HG03175 (cell line): ENCODE results near the gene RNPS1.
A peak's percentile ranks its signal among the peaks of the same experiment; 100 is the strongest.
"Not testable (repeated sequence)": the region's sequence is repeated elsewhere in the genome, so short reads cannot be mapped to it uniquely, and the experiment has no call there.

Source experiments
- ATAC-seq: cut with Tn5 transposase; IDR thresholded peaks from one replicate; pipeline ENCODE4 v1.9.1; 2021; ENCODE audit warnings: mild to moderate bottlenecking, moderate library complexity; ENCODE audit not compliant: unreplicated experiment

RNPS1 gene

GRCh38 chr16:2263026-2263425, 4.9 kb downstream of the RNPS1 start:
- not testable (repeated sequence) for ATAC-seq

GRCh38 chr16:2260250-2260649, 7.7 kb downstream of the RNPS1 start:
- no peak for ATAC-seq

- not testable (repeated sequence) for ATAC-seq
Measured at GRCh38 chr16:2258530-2258929, 9.4 kb downstream of the RNPS1 start.

GRCh38 chr16:2257726-2258125, 10.2 kb downstream of the RNPS1 start:
- no peak for ATAC-seq

GRCh38 chr16:2256531-2257140, 11.3 kb downstream of the RNPS1 start:
- ATAC-seq = no peak

- ATAC-seq = no peak
Measured at GRCh38 chr16:2253293-2253692, 14.6 kb downstream of the RNPS1 start.

GRCh38 chr16:2252806-2253148, 15.1 kb downstream of the RNPS1 start:
- ATAC-seq = no peak

DNA sequence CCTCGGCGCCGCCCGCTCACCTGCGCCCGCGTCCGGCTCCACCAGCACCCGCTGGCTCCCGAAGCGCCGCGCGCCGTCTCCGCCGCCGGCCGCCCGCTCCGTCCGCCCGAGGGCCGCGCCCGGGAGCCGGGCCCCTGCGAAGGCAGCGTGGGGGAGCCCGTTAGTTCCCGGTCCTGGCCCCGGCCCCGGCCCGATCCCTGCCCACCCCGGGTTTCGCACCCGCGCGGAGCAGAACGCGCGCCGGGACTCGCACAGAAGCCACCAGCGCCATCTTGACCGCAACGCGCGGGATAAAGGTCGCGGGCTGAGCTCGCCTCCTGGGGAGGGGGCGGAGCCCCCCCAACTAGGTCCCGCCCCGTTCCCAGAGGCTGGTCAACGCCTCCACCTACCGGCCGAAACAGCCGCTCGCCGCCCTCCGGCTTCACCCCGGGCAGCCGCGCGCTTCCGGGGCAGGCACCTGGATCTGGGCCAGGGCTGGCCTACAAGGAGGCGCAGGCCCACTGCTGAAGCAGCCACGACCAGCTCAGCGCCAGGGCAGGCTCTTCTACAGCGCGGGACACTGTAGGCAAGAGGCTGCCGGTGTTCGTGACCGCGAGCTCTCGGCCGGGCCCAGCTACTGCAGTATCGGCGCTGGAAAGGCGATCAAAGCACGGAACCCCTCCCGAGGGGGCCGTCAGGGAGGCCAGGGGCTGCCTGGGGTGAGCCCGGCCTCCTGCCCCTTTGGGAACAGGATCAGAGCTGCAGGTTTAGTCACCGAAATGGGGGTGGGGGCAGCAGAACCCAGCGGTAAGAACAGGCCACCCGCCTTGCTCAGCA, 16.4 kb downstream of the RNPS1 start, which contains the start of gene ECI1:
TSS of gene ECI1 (minus strand) at position 292 of the 816 bp plus-strand sequence. CDS start at position 271, 21 bp downstream.
- peak; percentile 90 for ATAC-seq

DNA sequence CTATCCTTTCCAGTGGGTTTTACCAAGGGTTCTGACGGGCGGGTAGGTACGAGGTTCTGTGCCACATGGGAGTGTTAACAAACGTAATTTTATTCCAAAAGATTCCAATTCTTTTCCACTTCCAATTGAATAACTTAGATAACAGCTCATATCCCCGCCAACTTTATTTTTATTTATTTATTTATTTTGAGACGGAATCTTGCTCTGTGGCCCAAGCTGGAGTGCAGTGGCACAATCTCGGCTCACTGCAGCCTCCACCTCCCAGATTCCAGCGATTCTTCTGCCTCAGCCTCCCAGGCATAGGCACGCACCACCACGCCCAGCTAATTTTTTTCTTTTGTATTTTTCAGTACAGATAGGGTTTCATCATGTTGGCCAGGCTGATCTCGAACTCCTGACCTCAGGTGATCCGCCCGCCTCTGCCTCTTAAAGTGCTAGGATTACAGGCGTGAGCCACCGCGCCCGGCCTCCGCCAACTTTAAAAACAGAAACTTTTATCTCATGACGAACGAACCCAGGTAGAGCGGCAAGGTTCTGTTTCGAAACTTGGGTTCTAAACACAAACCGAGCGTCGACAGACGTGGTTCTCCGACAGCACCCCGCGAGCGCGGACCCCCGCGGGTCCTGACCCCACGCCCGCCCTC, 17.2 kb downstream of the RNPS1 start:
- ATAC-seq = peak; percentile 17

DNA sequence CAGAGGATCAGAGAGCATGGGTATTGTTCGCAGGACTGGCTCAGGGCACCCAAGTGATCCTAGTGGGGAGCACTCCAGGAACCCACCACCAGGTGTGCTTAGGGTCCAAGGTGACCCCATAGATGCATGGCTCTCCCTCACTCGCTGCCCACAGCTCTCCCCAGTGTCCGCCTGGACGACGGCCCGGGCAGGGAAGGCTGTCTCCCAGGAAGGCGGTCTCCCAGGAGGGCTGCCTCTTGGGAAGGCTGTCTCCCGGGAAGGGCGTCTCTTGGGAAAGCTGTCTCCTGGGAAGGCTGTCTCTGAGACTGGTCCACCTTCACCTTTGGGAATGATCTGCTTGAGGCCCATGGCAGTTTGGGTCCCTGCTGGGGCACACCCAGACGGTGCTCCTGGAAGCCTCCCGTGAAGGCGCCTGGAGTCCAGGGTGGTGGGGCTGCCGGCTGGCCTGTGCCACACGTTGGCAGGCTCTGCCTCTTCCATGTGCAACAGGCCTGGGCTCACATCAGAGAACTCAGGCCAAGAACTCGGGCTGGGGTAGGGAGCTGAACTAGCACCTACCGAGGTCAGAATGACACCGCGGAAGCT, 21.5 kb downstream of the RNPS1 start:
- no peak for ATAC-seq

DNA sequence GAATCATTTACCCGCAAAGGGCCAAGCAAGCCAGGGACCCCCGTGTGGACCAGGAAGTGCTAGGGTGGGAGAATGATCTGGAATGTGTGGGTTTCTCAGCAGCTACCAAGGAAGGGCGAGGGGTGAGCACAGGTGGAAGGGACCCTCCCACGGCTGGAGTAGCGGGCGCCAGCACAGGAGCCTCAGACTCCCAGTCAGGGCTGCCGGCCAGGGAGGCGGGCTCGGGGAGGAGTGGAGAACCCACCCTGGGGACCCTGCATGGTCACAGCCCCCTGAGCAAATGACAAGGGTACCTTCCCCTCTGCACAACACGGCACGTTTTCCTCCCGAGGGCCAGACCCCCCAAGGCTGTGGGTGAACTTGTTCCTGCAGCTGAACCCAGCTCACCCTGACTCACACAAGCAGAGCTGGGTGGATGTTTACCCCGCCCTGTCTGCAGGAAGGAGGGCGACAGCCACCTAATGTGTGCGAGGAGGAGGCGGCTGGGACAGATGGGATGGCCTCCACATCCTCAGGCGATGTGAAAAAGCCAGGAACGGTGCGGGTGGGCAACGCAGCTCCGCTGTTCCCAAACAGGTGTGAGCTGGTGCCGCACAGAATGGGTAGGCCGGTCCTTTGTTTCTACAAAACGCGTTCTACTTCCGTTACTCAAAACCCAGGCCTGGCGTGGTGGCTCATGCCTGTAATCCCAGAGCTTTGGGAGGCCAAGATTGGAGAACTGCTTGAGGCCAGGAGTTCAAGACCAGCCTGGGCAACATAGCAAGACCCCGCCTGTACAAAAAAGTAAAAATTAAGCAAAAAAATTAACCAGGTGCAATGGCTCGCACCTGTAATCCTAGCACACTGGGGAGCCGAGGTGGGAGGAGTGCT, 22.8 kb downstream of the RNPS1 start:
- ATAC-seq = no peak

- no peak for ATAC-seq
Measured at GRCh38 chr16:2244301-2244700, 23.6 kb downstream of the RNPS1 start.

DNA sequence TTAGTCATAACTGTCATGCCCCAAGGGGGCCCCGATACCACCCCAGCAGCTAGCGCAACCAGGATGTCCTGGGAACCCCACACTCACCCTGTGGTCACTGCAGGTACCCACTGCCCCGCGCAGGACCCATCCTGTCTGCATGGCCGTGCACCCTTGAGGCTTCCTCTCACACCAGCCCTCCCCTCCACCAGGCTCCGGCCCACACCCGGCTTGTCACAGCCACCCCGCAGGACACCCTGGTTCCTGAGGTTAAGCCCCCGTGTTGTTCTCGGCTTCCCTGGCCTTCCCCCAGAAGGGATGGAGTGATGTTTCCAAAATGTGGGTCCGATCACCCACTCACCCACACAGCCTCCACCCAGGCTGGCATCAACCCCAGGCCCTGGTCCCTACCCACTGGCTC, 24.1 kb downstream of the RNPS1 start:
- ATAC-seq = no peak

GRCh38 chr16:2243031-2243528, 24.8 kb downstream of the RNPS1 start:
- no peak for ATAC-seq

DNA sequence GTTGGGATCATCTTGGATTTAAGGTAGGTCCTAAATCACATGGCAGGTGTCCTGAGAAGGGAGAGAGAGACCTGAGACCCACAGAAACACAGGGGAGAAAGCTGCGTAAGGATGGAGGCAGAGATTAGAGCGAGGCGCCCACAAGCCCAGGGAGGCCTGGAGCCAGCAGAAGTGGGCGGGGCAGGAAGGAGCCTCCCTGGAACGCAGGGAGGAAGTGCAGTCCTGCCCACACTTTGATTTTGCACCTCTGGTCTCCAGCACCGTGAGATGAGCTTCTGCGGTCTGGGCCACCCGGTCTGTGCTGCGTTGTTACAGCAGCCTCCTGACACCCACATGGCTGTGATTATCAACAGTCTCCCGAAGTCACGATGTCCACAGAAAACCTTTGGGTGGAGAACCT, 25.3 kb downstream of the RNPS1 start:
- ATAC-seq = no peak

DNA sequence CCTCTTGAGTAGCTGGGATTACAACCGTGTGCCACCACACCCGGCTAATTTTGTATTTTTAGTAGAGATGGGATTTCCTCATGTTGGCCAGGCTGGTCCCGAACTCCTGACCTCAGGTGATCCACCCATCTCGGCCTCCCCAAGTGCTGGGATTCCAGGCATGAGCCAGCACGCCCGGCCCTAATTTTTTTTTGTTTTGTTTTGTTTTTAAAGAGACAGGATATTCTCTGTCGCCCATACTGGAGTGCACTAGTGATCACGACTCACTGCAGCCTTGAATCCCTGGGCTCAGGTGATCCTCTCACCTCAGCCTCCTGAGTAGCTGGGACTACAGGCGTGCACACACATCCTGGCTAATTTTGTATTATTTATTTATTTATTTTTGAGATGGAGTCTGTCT, 27.6 kb downstream of the RNPS1 start:
- not testable (repeated sequence) for ATAC-seq

DNA sequence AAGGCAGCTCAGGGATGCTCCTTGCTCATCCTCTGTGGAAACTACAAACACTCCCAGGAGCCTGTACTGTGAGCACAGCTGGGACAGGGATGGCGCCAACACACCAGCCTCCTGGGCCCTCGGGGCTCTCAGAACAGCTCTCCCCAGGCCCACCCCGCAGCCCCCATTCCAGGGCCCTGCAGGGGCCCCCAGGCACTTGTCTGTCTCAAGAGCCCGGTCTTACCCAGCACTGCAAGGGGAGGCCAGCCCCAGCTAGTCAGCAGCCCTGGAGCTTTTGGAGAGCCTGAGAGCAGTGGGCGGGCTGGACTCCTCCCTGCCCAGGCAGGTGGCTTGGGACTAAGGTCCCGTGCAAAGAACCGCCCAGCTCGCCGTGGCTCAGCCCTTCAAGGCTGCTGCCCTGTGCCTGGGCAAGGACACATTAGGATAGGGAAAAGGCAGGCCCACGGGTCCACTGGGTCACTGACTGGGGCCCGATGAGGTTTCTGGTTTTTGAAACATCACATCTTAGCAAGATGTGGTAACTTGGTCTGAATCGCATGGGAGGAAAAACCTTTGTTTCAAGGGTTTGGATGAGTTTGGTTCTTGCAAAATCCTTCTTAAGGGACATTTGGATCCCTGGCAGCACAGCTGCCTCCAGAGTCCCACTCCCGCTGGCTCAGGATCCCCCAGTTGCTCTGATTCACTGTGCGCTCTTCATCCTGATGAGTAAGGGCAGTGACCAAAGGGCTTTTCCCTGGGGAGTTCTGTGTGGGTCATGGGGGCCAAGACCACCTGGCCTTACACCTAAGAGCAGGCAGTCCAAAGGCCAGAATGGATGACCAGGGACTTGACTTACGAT, 28.9 kb downstream of the RNPS1 start:
- ATAC-seq = no peak

DNA sequence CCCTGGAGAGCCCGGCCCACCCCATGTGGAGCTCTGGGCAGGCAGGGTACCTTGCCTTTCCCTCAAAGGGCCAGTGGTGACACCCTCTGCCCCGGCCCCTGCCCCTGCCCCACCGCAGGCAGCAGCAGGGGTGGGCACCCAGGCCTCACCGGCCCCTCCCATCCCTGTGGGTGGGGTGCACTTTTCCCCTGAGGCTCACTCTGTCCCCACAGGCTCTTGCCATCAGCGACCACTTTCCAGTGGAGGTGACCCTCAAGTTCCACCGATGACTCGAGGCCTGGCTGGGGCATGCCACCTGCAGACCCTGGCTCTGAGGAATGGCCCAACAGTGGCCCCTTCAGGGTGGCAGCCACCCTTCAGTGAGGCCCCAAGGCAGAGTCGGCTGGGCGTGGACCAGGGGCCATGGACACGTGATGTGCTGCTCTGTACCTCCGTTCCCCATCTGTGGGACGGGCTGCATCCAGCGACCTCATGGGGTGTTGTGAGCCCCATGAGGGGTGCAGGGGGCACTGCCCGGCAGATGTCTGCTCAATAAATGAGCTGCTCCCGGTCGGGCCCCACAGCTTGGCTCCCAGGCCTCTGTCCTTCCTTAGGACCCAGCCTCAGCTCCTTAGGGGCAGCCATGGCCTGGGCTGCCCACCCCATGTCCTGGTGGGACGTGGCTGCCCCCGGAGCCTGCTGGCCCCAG, 29.6 kb downstream of the RNPS1 start:
- ATAC-seq = no peak
